Chondrocyte (in vitro differentiated cells): ENCODE measurements around the gene DOC2A. TPM values are rescaled to one million over a fixed set of nuclear protein-coding genes. Genes with fewer than 3 reads are reported as not detected.

Source experiments
- DNase-seq: peaks from one replicate; pipeline ENCODE4 v3.0.0; 2021; ENCODE audit warnings: mixed read lengths, low spot score
- H3K27ac Mint-ChIP-seq: one replicate; pipeline ENCODE4 v1.8.0; 2021; ENCODE audit warnings: mild to moderate bottlenecking, moderate library complexity, mixed read lengths; ENCODE audit not compliant: unreplicated experiment
- H3K27me3 Mint-ChIP-seq: 2 replicates; pipeline ENCODE4 v1.8.0; 2021; ENCODE audit warnings: low read depth, mixed read lengths
- H3K36me3 Mint-ChIP-seq: 2 replicates; pipeline ENCODE4 v1.8.0; 2021; ENCODE audit warnings: low read depth, mixed read lengths
- H3K4me1 Mint-ChIP-seq: 2 replicates; pipeline ENCODE4 v1.8.0; 2021; ENCODE audit warnings: low read depth, mild to moderate bottlenecking, mixed read lengths
- H3K4me3 Mint-ChIP-seq: one replicate; pipeline ENCODE4 v1.8.0; 2021; ENCODE audit warnings: mild to moderate bottlenecking, moderate library complexity, mixed read lengths; ENCODE audit not compliant: unreplicated experiment
- H3K9me3 Mint-ChIP-seq: 2 replicates; pipeline ENCODE4 v1.8.0; 2021; ENCODE audit warnings: low read depth, mixed read lengths
- CTCF ChIP-seq: fragments of 200-600 bp; sonication (generic); IDR thresholded peaks from 2 replicates; pipeline ENCODE4 v1.5.0; 2021; ENCODE audit warnings: antibody characterized with exemption, mild to moderate bottlenecking, moderate library complexity
- total RNA-seq: library from RNA; stranded (reverse); gene quantifications from 3 replicates; pipeline ENCODE4 v1.2.1, GENCODE V29; 2021

The DOC2A gene
- total RNA-seq, 1 donor from 2014 or later = 0.15 TPM

GRCh38 chr16:30027588-30028437 is 17.0 kb upstream of the DOC2A start:
- no peak overlapping the region for H3K27ac Mint-ChIP-seq
- no peaks in the 10 kb centered on the region for H3K36me3 Mint-ChIP-seq
- H3K27me3 Mint-ChIP-seq = peaks cover 42% of the 10 kb centered on the region
- DNase-seq = no peak
- no peaks in the 10 kb centered on the region for H3K9me3 Mint-ChIP-seq
- no peak for TF ChIP-seq CTCF
- no peak overlapping the region for H3K4me3 Mint-ChIP-seq
- H3K4me1 Mint-ChIP-seq = peaks cover 3% of the 10 kb centered on the region

DNA sequence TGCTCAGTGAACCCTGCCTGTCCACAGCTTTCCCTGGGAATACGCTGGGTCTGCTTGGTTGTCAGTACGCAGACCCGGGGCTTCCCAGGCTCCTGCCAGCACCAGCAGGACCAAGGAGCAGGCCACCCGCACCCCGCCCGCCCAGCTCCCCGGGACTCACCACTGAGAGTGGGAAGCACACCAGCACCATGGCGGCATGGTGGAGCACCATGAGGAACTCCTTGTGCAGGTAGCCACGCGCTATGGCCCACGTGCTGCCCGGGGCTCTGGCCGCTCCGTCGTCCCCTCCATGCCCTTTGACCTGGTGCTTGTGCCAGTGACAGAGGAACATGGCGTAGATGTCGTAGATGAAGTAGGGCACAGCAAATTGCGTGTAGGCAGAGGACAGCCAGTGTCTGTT is 15.6 kb upstream of the DOC2A start:
- TF ChIP-seq CTCF = no peak
- H3K36me3 Mint-ChIP-seq = no peaks in the 10 kb centered on the region
- no peaks in the 10 kb centered on the region for H3K4me1 Mint-ChIP-seq
- no peak overlapping the region for H3K4me3 Mint-ChIP-seq
- no peak for DNase-seq
- H3K9me3 Mint-ChIP-seq = no peaks in the 10 kb centered on the region
- H3K27ac Mint-ChIP-seq = no peak overlapping the region
- peaks cover 35% of the 10 kb centered on the region for H3K27me3 Mint-ChIP-seq

GRCh38 chr16:30025574-30025973 is 14.7 kb upstream of the DOC2A start:
- no peaks in the 10 kb centered on the region for H3K36me3 Mint-ChIP-seq
- H3K9me3 Mint-ChIP-seq = no peaks in the 10 kb centered on the region
- no peak overlapping the region for H3K4me3 Mint-ChIP-seq
- no peak for DNase-seq
- no peak overlapping the region for H3K27ac Mint-ChIP-seq
- peaks cover 34% of the 10 kb centered on the region for H3K27me3 Mint-ChIP-seq
- H3K4me1 Mint-ChIP-seq = peaks cover 5% of the 10 kb centered on the region
- TF ChIP-seq CTCF = no peak

GRCh38 chr16:30025156-30025555 is 14.3 kb upstream of the DOC2A start:
- Mint-ChIP-seq H3K9me3 (no peaks in the 10 kb centered on the region), H3K27me3 (peaks cover 32% of the 10 kb centered on the region), H3K4me1 (peaks cover 5% of the 10 kb centered on the region), H3K36me3 (no peaks in the 10 kb centered on the region), H3K4me3 (no peak overlapping the region), H3K27ac (no peak overlapping the region)
- no peak for TF ChIP-seq CTCF
- DNase-seq = no peak

DNA sequence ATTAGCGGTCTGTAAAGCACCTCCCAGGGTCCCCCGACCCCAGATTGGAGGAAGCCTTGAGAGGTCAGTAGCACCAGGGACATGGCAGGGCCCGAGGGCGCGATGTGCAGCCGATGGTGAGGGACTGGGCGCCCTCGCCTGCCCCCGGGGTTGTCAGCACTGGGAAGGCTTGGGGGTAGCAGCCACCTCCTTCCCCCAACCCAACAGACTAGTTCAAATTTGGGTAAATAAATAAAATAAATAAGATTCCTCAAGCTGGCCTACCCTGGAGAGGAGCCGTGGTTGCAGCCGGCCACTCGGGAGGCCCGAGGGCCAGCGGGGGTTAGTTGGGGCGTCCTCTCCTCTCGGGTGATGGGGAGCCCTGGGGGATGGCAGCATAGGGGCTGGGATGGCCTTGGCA is 13.6 kb upstream of the DOC2A start:
- no peak for DNase-seq
- H3K9me3 Mint-ChIP-seq = no peaks in the 10 kb centered on the region
- no peak overlapping the region for H3K4me3 Mint-ChIP-seq
- H3K4me1 Mint-ChIP-seq = peaks cover 5% of the 10 kb centered on the region
- H3K27ac Mint-ChIP-seq = no peak overlapping the region
- H3K36me3 Mint-ChIP-seq = no peaks in the 10 kb centered on the region
- TF ChIP-seq CTCF = no peak
- H3K27me3 Mint-ChIP-seq = peaks cover 24% of the 10 kb centered on the region
